HepG2 (cell line): ENCODE results near the gene IKBIP. TPM values are rescaled to one million over a fixed set of nuclear protein-coding genes. Genes with fewer than 3 reads are reported as not detected.

Experiments used
- DR1 ChIP-seq: sonication (generic); formaldehyde crosslinking; IDR thresholded peaks from 2 replicates; pipeline ENCODE4 v1.8.0; 2021; ENCODE audit warnings: mild to moderate bottlenecking, missing genetic modification reagents, inconsistent platforms
- MTF2 ChIP-seq: sonication (generic); formaldehyde crosslinking; IDR thresholded peaks from 2 replicates; pipeline ENCODE4 v1.5.0; 2020; ENCODE audit warnings: missing genetic modification reagents, borderline replicate concordance
- RBFOX2 ChIP-seq: fragments of 200-400 bp; formaldehyde crosslinking; IDR thresholded peaks from 2 replicates; pipeline ENCODE4 v1.6.1; 2017; ENCODE audit warnings: low read depth, mild to moderate bottlenecking, low read length
- SRY ChIP-seq: sonication (generic); formaldehyde crosslinking; IDR thresholded peaks from 2 replicates; pipeline ENCODE4 v1.8.0; 2022; ENCODE audit warnings: mild to moderate bottlenecking, missing genetic modification reagents
- TBP ChIP-seq: sonication (generic); formaldehyde crosslinking; IDR thresholded peaks from 2 replicates; pipeline ENCODE4 v1.5.0; 2020; ENCODE audit warnings: missing genetic modification reagents
- ZBTB1 ChIP-seq: sonication (generic); formaldehyde crosslinking; IDR thresholded peaks from 2 replicates; pipeline ENCODE4 v1.4.0; 2020; ENCODE audit warnings: missing genetic modification reagents, borderline replicate concordance
- ZNF30 ChIP-seq: sonication (generic); formaldehyde crosslinking; IDR thresholded peaks from 2 replicates; pipeline ENCODE4 v1.5.0; 2020; ENCODE audit warnings: mild to moderate bottlenecking, missing genetic modification reagents
- ZNF34 ChIP-seq: sonication (generic); formaldehyde crosslinking; IDR thresholded peaks from 2 replicates; pipeline ENCODE4 v1.4.0; 2020; ENCODE audit warnings: mild to moderate bottlenecking, missing genetic modification reagents, borderline replicate concordance
- ZNF616 ChIP-seq: sonication (generic); formaldehyde crosslinking; IDR thresholded peaks from 2 replicates; pipeline ENCODE4 v1.5.0; 2020; ENCODE audit warnings: low read depth, mild to moderate bottlenecking, missing genetic modification reagents
- ZNF850 ChIP-seq: sonication (generic); formaldehyde crosslinking; conservative IDR thresholded peaks from 2 replicates; pipeline ENCODE4 v1.9.0; 2021; ENCODE audit warnings: mild to moderate bottlenecking, missing genetic modification reagents
- polyA plus RNA-seq, 8 experiments: library from polyadenylated mRNA; depleted of rRNA in 3 of 8; stranded (reverse) in 7 of 8; unstranded in 1 of 8; fragments of >200 nt; fragmentation: Illumina TruSeq in 4 of 8; extraction: Trizol in 4 of 8; gene quantifications; 2 replicates each; pipeline versions ENCODE4 v1.2.1 to v1.2.3, GENCODE V29; 2011 to 2016; ENCODE audit warnings: low read depth in 4 of 8, missing spikeins in 1 of 8, mixed read lengths in 1 of 8; ENCODE audit not compliant: insufficient read depth in 1 of 8
- total RNA-seq, 5 experiments: library from RNA; depleted of rRNA; stranded (reverse); fragments of >200 nt; fragmentation: Illumina TruSeq; extraction: Trizol; gene quantifications; 2 replicates each; pipeline ENCODE4 v1.2.3, GENCODE V29; 2016; ENCODE audit warnings: low read depth in 1 of 5
- TF ChIP-seq, protein P1 (sequence below): sonication (generic); formaldehyde crosslinking; IDR thresholded peaks from 2 replicates; pipeline ENCODE4 v1.8.1; 2022; ENCODE audit warnings: low read depth, mild to moderate bottlenecking, missing genetic modification reagents
- TF ChIP-seq, protein P2 (sequence below): sonication (generic); formaldehyde crosslinking; IDR thresholded peaks from 2 replicates; pipeline ENCODE4 v1.4.0; 2020; ENCODE audit warnings: mild to moderate bottlenecking, missing genetic modification reagents
- TF ChIP-seq, protein P3 (sequence below): sonication (generic); formaldehyde crosslinking; IDR thresholded peaks from 2 replicates; pipeline ENCODE4 v1.4.0; 2020; ENCODE audit warnings: missing genetic modification reagents
- TF ChIP-seq, protein P4 (sequence below): sonication (generic); formaldehyde crosslinking; IDR thresholded peaks from 2 replicates; pipeline ENCODE4 v1.5.1; 2020; ENCODE audit warnings: mild to moderate bottlenecking, missing genetic modification reagents, borderline replicate concordance

The IKBIP gene
- total and polyA plus RNA-seq, 2 of the 13 experiments (the other 11 are each of a cell fraction or from before 2014, with no cell fraction given): 20.0 to 55.5 TPM

DNA sequence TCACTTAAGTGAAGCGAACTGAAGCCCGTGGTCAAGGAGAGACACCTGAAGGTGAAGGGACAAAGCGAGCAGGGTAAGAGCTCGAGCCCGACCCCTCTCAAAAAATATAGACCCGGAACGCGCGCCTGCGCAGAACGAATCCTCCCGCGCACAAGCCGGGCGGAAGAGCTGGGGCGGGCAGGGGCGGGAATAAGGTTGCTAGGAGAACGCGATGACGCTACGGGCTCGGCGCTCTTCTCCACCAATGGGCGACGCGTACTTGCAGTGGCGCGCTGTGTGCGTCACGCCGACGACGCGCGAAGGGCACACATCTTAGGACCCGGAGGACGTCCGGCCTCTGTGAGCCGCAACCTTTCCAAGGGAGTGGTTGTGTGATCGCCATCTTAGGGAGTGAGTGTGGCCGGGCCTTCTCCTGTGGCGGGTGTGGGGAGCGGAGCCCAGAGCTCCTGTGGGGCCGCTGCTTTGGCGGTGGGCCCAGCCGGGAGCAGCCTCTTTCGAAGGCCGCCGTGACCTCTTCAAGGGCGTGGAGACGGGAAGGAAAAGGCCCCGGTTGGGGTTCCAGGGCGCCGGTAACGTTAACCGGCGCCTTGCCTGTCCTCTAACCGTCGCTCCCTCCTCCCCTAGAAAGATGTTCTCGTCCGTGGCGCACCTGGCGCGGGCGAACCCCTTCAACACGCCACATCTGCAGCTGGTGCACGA lies 51.1 kb downstream of the IKBIP start, which contains the start of gene SLC25A3 (continued):
- TF ChIP-seq, protein P1, sequence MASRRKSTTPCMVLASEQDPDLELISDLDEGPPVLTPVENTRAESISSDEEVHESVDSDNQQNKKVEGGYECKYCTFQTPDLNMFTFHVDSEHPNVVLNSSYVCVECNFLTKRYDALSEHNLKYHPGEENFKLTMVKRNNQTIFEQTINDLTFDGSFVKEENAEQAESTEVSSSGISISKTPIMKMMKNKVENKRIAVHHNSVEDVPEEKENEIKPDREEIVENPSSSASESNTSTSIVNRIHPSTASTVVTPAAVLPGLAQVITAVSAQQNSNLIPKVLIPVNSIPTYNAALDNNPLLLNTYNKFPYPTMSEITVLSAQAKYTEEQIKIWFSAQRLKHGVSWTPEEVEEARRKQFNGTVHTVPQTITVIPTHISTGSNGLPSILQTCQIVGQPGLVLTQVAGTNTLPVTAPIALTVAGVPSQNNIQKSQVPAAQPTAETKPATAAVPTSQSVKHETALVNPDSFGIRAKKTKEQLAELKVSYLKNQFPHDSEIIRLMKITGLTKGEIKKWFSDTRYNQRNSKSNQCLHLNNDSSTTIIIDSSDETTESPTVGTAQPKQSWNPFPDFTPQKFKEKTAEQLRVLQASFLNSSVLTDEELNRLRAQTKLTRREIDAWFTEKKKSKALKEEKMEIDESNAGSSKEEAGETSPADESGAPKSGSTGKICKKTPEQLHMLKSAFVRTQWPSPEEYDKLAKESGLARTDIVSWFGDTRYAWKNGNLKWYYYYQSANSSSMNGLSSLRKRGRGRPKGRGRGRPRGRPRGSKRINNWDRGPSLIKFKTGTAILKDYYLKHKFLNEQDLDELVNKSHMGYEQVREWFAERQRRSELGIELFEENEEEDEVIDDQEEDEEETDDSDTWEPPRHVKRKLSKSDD (CRISPR knock-in tag): peak; percentile 90
- TF ChIP-seq, protein P2, sequence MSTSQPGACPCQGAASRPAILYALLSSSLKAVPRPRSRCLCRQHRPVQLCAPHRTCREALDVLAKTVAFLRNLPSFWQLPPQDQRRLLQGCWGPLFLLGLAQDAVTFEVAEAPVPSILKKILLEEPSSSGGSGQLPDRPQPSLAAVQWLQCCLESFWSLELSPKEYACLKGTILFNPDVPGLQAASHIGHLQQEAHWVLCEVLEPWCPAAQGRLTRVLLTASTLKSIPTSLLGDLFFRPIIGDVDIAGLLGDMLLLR: no peak
- TF ChIP-seq, protein P3, sequence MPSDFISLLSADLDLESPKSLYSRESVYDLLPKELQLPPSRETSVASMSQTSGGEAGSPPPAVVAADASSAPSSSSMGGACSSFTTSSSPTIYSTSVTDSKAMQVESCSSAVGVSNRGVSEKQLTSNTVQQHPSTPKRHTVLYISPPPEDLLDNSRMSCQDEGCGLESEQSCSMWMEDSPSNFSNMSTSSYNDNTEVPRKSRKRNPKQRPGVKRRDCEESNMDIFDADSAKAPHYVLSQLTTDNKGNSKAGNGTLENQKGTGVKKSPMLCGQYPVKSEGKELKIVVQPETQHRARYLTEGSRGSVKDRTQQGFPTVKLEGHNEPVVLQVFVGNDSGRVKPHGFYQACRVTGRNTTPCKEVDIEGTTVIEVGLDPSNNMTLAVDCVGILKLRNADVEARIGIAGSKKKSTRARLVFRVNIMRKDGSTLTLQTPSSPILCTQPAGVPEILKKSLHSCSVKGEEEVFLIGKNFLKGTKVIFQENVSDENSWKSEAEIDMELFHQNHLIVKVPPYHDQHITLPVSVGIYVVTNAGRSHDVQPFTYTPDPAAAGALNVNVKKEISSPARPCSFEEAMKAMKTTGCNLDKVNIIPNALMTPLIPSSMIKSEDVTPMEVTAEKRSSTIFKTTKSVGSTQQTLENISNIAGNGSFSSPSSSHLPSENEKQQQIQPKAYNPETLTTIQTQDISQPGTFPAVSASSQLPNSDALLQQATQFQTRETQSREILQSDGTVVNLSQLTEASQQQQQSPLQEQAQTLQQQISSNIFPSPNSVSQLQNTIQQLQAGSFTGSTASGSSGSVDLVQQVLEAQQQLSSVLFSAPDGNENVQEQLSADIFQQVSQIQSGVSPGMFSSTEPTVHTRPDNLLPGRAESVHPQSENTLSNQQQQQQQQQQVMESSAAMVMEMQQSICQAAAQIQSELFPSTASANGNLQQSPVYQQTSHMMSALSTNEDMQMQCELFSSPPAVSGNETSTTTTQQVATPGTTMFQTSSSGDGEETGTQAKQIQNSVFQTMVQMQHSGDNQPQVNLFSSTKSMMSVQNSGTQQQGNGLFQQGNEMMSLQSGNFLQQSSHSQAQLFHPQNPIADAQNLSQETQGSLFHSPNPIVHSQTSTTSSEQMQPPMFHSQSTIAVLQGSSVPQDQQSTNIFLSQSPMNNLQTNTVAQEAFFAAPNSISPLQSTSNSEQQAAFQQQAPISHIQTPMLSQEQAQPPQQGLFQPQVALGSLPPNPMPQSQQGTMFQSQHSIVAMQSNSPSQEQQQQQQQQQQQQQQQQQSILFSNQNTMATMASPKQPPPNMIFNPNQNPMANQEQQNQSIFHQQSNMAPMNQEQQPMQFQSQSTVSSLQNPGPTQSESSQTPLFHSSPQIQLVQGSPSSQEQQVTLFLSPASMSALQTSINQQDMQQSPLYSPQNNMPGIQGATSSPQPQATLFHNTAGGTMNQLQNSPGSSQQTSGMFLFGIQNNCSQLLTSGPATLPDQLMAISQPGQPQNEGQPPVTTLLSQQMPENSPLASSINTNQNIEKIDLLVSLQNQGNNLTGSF (CRISPR knock-in tag): no peak
- no peak for TF ChIP-seq TBP
- TF ChIP-seq ZNF850: 0 out of 2 replicates have a peak, but pooled peaks have one; percentile 33
- no peak for TF ChIP-seq ZNF616
- TF ChIP-seq RBFOX2: peak; percentile 96
- TF ChIP-seq, protein P4, sequence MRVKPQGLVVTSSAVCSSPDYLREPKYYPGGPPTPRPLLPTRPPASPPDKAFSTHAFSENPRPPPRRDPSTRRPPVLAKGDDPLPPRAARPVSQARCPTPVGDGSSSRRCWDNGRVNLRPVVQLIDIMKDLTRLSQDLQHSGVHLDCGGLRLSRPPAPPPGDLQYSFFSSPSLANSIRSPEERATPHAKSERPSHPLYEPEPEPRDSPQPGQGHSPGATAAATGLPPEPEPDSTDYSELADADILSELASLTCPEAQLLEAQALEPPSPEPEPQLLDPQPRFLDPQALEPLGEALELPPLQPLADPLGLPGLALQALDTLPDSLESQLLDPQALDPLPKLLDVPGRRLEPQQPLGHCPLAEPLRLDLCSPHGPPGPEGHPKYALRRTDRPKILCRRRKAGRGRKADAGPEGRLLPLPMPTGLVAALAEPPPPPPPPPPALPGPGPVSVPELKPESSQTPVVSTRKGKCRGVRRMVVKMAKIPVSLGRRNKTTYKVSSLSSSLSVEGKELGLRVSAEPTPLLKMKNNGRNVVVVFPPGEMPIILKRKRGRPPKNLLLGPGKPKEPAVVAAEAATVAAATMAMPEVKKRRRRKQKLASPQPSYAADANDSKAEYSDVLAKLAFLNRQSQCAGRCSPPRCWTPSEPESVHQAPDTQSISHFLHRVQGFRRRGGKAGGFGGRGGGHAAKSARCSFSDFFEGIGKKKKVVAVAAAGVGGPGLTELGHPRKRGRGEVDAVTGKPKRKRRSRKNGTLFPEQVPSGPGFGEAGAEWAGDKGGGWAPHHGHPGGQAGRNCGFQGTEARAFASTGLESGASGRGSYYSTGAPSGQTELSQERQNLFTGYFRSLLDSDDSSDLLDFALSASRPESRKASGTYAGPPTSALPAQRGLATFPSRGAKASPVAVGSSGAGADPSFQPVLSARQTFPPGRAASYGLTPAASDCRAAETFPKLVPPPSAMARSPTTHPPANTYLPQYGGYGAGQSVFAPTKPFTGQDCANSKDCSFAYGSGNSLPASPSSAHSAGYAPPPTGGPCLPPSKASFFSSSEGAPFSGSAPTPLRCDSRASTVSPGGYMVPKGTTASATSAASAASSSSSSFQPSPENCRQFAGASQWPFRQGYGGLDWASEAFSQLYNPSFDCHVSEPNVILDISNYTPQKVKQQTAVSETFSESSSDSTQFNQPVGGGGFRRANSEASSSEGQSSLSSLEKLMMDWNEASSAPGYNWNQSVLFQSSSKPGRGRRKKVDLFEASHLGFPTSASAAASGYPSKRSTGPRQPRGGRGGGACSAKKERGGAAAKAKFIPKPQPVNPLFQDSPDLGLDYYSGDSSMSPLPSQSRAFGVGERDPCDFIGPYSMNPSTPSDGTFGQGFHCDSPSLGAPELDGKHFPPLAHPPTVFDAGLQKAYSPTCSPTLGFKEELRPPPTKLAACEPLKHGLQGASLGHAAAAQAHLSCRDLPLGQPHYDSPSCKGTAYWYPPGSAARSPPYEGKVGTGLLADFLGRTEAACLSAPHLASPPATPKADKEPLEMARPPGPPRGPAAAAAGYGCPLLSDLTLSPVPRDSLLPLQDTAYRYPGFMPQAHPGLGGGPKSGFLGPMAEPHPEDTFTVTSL (CRISPR knock-in tag): no peak
- TF ChIP-seq ZBTB1: no peak
- no peak for TF ChIP-seq ZNF34 (CRISPR knock-in tag)
- peak; percentile 72 for TF ChIP-seq SRY (CRISPR knock-in tag)
- no peak; the same call in 1 of the 2 replicates for TF ChIP-seq ZNF30 (CRISPR knock-in tag)
- TF ChIP-seq DR1 (CRISPR knock-in tag): peak; percentile 97
- peak; percentile 65; the same call in 1 of the 2 replicates for TF ChIP-seq MTF2
